Liver (tissue), 9 donors: ENCODE data around the gene DSCAM. TPM values are rescaled to one million over a fixed set of nuclear protein-coding genes. Genes with fewer than 3 reads are reported as not detected.

Experiments used
- DNase-seq: peaks from one replicate; pipeline ENCODE4 v3.0.0-alpha.2; 2017; ENCODE audit warnings: low spot score
- H3K27ac ChIP-seq, 2 donors: one replicate each; pipeline ENCODE4 v1.7.0; 2013; ENCODE audit warnings: inconsistent platforms in 2 of 2, low read length in 2 of 2, control low read depth in 1 of 2, low read depth in 1 of 2, mild to moderate bottlenecking in 1 of 2
- H3K27me3 ChIP-seq, 4 donors: one replicate each; pipeline versions ENCODE4 v1.6.1 to v1.7.0; 2013; ENCODE audit warnings: low read length in 3 of 4, inconsistent platforms in 1 of 4, mild to moderate bottlenecking in 1 of 4, moderate library complexity in 1 of 4; ENCODE audit not compliant: control insufficient read depth in 4 of 4, insufficient read depth in 4 of 4
- H3K36me3 ChIP-seq, 4 donors: one replicate each; pipeline versions ENCODE4 v1.6.1 to v1.7.0; 2013; ENCODE audit warnings: low read length in 3 of 4, mild to moderate bottlenecking in 3 of 4, low read depth in 1 of 4, moderate library complexity in 1 of 4; ENCODE audit not compliant: control insufficient read depth in 4 of 4, insufficient read depth in 3 of 4
- H3K4me1 ChIP-seq, 4 donors: one replicate each; pipeline versions ENCODE4 v1.6.1 to v1.7.0; 2013; ENCODE audit warnings: low read length in 3 of 4, mild to moderate bottlenecking in 3 of 4, moderate library complexity in 1 of 4; ENCODE audit not compliant: control insufficient read depth in 4 of 4, insufficient read depth in 4 of 4
- H3K4me3 ChIP-seq, 3 donors: one replicate each; pipeline versions ENCODE4 v1.6.1 to v1.7.0; 2013; ENCODE audit warnings: low read length in 3 of 3, control low read depth in 1 of 3, low read depth in 1 of 3, mild to moderate bottlenecking in 1 of 3
- H3K9ac ChIP-seq, 2 donors: one replicate each; pipeline ENCODE4 v1.7.0; 2013; ENCODE audit warnings: low read length in 2 of 2, mild to moderate bottlenecking in 2 of 2, moderate library complexity in 2 of 2, control low read depth in 1 of 2, low read depth in 1 of 2
- H3K9me3 ChIP-seq, 4 donors: one replicate each; pipeline versions ENCODE4 v1.6.1 to v1.7.0; 2013; ENCODE audit warnings: low read length in 3 of 4; ENCODE audit not compliant: control insufficient read depth in 4 of 4
- ATF3 ChIP-seq: IDR thresholded peaks from 2 replicates; pipeline ENCODE4 v1.6.1; 2016; ENCODE audit warnings: antibody characterized with exemption
- EGR1 ChIP-seq, 2 donors: IDR thresholded peaks; 2 replicates each; pipeline ENCODE4 v1.6.1; 2016 to 2018; ENCODE audit warnings: antibody characterized with exemption in 2 of 2, low read depth in 2 of 2
- FOXA1 ChIP-seq: IDR thresholded peaks from 2 replicates; pipeline ENCODE4 v1.6.1; 2016; ENCODE audit warnings: antibody characterized with exemption
- FOXA2 ChIP-seq: IDR thresholded peaks from 2 replicates; pipeline ENCODE4 v1.6.1; 2016; ENCODE audit warnings: antibody characterized with exemption
- HNF4A ChIP-seq, 2 donors: conservative IDR thresholded peaks; 2 replicates each; pipeline ENCODE4 v1.6.1; 2016; ENCODE audit warnings: antibody characterized with exemption in 2 of 2, mild to moderate bottlenecking in 2 of 2
- HNF4G ChIP-seq: IDR thresholded peaks from 2 replicates; pipeline ENCODE4 v1.6.1; 2016; ENCODE audit warnings: antibody characterized with exemption
- JUND ChIP-seq, 2 donors: IDR thresholded peaks; 2 replicates each; pipeline ENCODE4 v1.6.1; 2016; ENCODE audit warnings: antibody characterized with exemption in 2 of 2
- RAD21 ChIP-seq, 2 donors: IDR thresholded peaks; 2 replicates each; pipeline ENCODE4 v1.6.1; 2016; ENCODE audit warnings: antibody characterized with exemption in 2 of 2, mild to moderate bottlenecking in 2 of 2
- REST ChIP-seq: IDR thresholded peaks from 2 replicates; pipeline ENCODE4 v1.6.1; 2016; ENCODE audit warnings: antibody characterized with exemption, mild to moderate bottlenecking
- RXRA ChIP-seq, 2 donors: IDR thresholded peaks; 2 replicates each; pipeline ENCODE4 v1.6.1; 2017 to 2018; ENCODE audit warnings: antibody characterized with exemption in 2 of 2, mild to moderate bottlenecking in 1 of 2
- SP1 ChIP-seq: IDR thresholded peaks from 2 replicates; pipeline ENCODE4 v1.6.1; 2018; ENCODE audit warnings: antibody characterized with exemption, mild to moderate bottlenecking
- WGBS: extraction: QIAGEN DNeasy Blood & Tissue Kit; methylation state at CpG from one replicate; pipeline ENCODE4 v1.1.7; 2013; 5-methylcytosine and 5-hydroxymethylcytosine counted together
- polyA plus RNA-seq, 2 donors: library from polyadenylated mRNA; stranded (reverse) in 1 of 2; unstranded in 1 of 2; fragments of 200-250 nt in 1 of 2; fragments of >200 nt in 1 of 2; fragmentation: Nextera tagmentation in 1 of 2; extraction: Ambion mirVana in 1 of 2; gene quantifications; one replicate each; pipeline versions ENCODE4 v1.2.1 to v1.2.3, GENCODE V29; 2013 to 2015
- total RNA-seq, 2 donors: library from RNA; depleted of rRNA; stranded (reverse); fragments of >200 nt; gene quantifications; one replicate each; pipeline ENCODE4 v1.2.3, GENCODE V29; 2014
- TF ChIP-seq, protein P1 (sequence below): IDR thresholded peaks from 2 replicates; pipeline ENCODE4 v1.6.1; 2016; ENCODE audit warnings: antibody characterized with exemption
- donor health status: healthy.
- donor health status: healthy.
- donor health status: healthy.
- donor health status: healthy.
- donor health status: healthy.

The DSCAM gene
- total and polyA plus RNA-seq, 4 donors: 0.02 to 0.23 (median 0.10) TPM

- Histone ChIP-seq H3K4me1 (no peaks in the 10 kb centered on the region), H3K36me3 (no peaks in the 10 kb centered on the region), H3K9ac (no peak overlapping the region), H3K9me3 (no peaks in the 10 kb centered on the region), H3K27ac (no peak overlapping the region), H3K4me3 (no peak overlapping the region), H3K27me3 (peaks cover 0 to 3% (median 0%) of the 10 kb centered on the region in 4 donors)
- no peak for DNase-seq
- TF ChIP-seq HNF4A (conservative IDR thresholded peaks at IDR 0.05): no peak
- TF ChIP-seq JUND (IDR thresholded peaks at IDR 0.05): no peak
- TF ChIP-seq ATF3: no peak
- no peak for TF ChIP-seq RAD21 (IDR thresholded peaks at IDR 0.05)
- TF ChIP-seq, protein P1, sequence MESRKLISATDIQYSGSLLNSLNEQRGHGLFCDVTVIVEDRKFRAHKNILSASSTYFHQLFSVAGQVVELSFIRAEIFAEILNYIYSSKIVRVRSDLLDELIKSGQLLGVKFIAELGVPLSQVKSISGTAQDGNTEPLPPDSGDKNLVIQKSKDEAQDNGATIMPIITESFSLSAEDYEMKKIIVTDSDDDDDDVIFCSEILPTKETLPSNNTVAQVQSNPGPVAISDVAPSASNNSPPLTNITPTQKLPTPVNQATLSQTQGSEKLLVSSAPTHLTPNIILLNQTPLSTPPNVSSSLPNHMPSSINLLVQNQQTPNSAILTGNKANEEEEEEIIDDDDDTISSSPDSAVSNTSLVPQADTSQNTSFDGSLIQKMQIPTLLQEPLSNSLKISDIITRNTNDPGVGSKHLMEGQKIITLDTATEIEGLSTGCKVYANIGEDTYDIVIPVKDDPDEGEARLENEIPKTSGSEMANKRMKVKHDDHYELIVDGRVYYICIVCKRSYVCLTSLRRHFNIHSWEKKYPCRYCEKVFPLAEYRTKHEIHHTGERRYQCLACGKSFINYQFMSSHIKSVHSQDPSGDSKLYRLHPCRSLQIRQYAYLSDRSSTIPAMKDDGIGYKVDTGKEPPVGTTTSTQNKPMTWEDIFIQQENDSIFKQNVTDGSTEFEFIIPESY: no peak
- no peak for TF ChIP-seq REST
- no peak for TF ChIP-seq FOXA1
- TF ChIP-seq RXRA (IDR thresholded peaks at IDR 0.05): no peak
These were observed 341.7 kb downstream of the DSCAM start for GRCh38 chr21:40505244-40505643.

DNA sequence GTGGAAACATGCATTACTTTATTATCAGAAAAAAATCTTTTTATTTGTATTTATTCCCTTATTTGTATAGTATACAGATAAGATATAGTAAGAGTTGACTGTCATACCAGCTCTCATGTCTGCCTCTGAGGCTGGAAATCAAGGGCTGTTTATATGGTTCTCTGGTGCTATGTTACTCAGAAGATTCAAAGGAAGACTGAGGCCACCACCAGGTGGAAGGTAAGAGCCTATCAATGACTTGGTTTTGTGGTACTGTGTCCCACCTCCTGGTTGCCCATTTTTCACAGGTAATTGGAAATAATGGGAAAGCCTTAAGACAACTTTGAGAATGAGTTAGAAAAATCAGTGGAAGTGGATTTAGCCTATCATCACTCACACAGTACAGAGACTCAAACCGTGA, 342.1 kb downstream of the DSCAM start:
- H3K27me3 ChIP-seq: peaks cover 0 to 3% (median 0%) of the 10 kb centered on the region in 4 donors
- no peak for DNase-seq
- H3K9me3 ChIP-seq: no peaks in the 10 kb centered on the region
- H3K27ac ChIP-seq: no peak overlapping the region
- H3K36me3 ChIP-seq: no peaks in the 10 kb centered on the region
- H3K9ac ChIP-seq: no peak overlapping the region
- TF ChIP-seq ATF3: no peak
- TF ChIP-seq HNF4G: no peak
- TF ChIP-seq FOXA2: no peak
- no peak for TF ChIP-seq EGR1 (IDR thresholded peaks at IDR 0.05; ENCODE audit: low read depth in 2 of 2)
- no peak for TF ChIP-seq SP1
- TF ChIP-seq FOXA1: no peak
- H3K4me3 ChIP-seq: no peak overlapping the region
- 40% methylated on average over 1 of the region's 1 CpG for WGBS
- H3K4me1 ChIP-seq: no peaks in the 10 kb centered on the region

- no peaks in the 10 kb centered on the region for H3K36me3 ChIP-seq
- no peaks in the 10 kb centered on the region for H3K4me1 ChIP-seq
- no peaks in the 10 kb centered on the region for H3K9me3 ChIP-seq
- H3K27me3 ChIP-seq: peaks cover 0 to 2% (median 0%) of the 10 kb centered on the region in 4 donors
- no peak for TF ChIP-seq ATF3
- no peak for TF ChIP-seq EGR1 (IDR thresholded peaks at IDR 0.05; ENCODE audit: low read depth in 2 of 2)
- H3K27ac ChIP-seq: no peak overlapping the region
- no peak for DNase-seq
- H3K4me3 ChIP-seq: no peak overlapping the region
- H3K9ac ChIP-seq: no peak overlapping the region
These were observed 350.8 kb downstream of the DSCAM start for GRCh38 chr21:40496116-40496515.
